ENCODE measurements around the gene GABBR2. TPM values are rescaled to one million over a fixed set of nuclear protein-coding genes. Genes with fewer than 3 reads are reported as not detected.

Gene GABBR2
- total RNA-seq, 2 donors from 2014 or later: not detected

GRCh38 chr9:98369896-98370295 lies 338.8 kb downstream of the GABBR2 start:
- DNase-seq (no peak), ATAC-seq (no peak)
- no peak overlapping the region for H3K27ac ChIP-seq
- WGBS, 2 donors: 89 to 90% methylated on average over 2 of the region's 2 CpGs
- H3K4me3 ChIP-seq: no peak overlapping the region
- intact Hi-C loops (cut with DNase I): no loop called here
- H3K27me3 ChIP-seq: no peaks in the 10 kb centered on the region
- TF ChIP-seq CTCF (IDR thresholded peaks at IDR 0.05) (no peak), POLR2A (IDR thresholded peaks at IDR 0.05) (no peak)
- no peaks in the 10 kb centered on the region for H3K9me3 ChIP-seq
- peaks cover 25% of the 10 kb centered on the region for H3K4me1 ChIP-seq
- no peaks in the 10 kb centered on the region for H3K36me3 ChIP-seq (replicated peaks in 1 of 2; ENCODE audit: insufficient read depth in 1 of 2, low read depth in 2 of 2)

DNA sequence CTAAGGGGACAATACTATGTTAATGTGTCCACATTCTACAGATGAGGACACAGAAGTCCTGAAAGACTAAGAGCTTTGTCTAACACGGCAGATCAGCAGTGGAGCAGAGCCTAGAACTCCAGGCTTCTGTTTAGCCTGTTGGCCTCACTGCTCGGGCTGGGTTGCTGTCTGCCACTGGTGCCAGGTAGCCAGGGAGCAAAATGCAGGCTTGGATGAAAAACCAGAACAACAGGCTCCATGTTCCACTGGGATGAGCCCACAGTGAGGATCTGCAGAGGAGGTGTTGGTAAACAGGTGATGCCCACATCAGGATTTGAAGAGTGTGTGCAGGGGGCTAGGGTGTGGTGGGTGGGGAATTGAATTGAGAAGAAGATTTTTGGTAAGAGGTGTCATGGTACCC lies 339.3 kb downstream of the GABBR2 start:
- intact Hi-C loops (cut with DNase I): no loop called here
- TF ChIP-seq POLR2A (IDR thresholded peaks at IDR 0.05) (no peak), CTCF (IDR thresholded peaks at IDR 0.05) (no peak)
- Histone ChIP-seq H3K4me3 (no peak overlapping the region), H3K27me3 (no peaks in the 10 kb centered on the region), H3K4me1 (peaks cover 20% of the 10 kb centered on the region), H3K27ac (no peak overlapping the region), H3K36me3 (replicated peaks in 1 of 2; ENCODE audit: insufficient read depth in 1 of 2, low read depth in 2 of 2) (no peaks in the 10 kb centered on the region), H3K9me3 (no peaks in the 10 kb centered on the region)
- 84 to 93% methylated on average over 2 of the region's 2 CpGs for WGBS, 2 donors
- ATAC-seq (no peak), DNase-seq (no peak)

- ATAC-seq (no peak), DNase-seq (no peak)
- intact Hi-C loops (cut with DNase I): no loop called here
- Histone ChIP-seq H3K27me3 (no peaks in the 10 kb centered on the region), H3K9me3 (no peaks in the 10 kb centered on the region), H3K4me3 (no peak overlapping the region), H3K36me3 (replicated peaks in 1 of 2; ENCODE audit: insufficient read depth in 1 of 2, low read depth in 2 of 2) (no peaks in the 10 kb centered on the region), H3K27ac (no peak overlapping the region), H3K4me1 (peaks cover 18% of the 10 kb centered on the region)
- no peak for TF ChIP-seq CTCF (IDR thresholded peaks at IDR 0.05)
- TF ChIP-seq POLR2A (IDR thresholded peaks at IDR 0.05): no peak
- 87% methylated on average over 5 to 6 of the region's 6 CpGs for WGBS, 2 donors
Observed at GRCh38 chr9:98369066-98369425, 339.7 kb downstream of the GABBR2 start.

DNA sequence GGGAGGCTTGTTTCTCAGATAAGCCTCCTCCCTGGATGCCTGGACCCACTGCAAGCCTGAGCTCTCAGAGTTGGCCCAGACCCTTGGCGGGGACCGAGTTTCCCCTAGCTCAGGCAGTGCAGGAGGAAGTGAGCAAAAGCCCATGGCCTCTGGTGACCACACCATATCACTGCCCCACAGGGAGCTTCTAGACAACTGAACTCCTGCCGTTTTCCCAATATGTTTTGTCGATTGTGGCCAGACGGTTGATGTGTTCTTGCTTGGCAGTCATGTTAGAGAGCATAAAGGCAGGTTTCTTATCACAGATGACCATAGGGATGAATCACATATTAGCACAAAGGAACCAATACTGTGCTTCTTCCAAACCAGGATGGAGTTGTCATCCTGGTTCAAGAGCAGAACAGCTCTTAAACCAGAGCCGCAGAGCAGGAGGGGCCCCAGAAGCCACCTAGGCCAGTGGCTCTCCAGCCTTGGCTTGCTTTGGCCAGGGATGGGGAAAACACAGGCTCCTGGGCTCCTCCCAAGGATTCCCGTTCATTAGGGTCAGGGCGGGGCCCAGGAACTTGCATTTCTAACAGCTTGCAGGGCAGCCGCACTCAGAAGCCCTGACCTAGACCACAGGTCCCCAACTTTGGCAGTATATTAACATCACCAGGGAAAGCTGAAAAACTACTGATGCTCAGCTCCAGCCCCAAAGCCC lies 340.2 kb downstream of the GABBR2 start:
- Histone ChIP-seq H3K4me1 (peaks cover 15% of the 10 kb centered on the region), H3K4me3 (no peak overlapping the region), H3K27me3 (no peaks in the 10 kb centered on the region), H3K27ac (no peak overlapping the region), H3K36me3 (replicated peaks in 1 of 2; ENCODE audit: insufficient read depth in 1 of 2, low read depth in 2 of 2) (no peaks in the 10 kb centered on the region), H3K9me3 (no peaks in the 10 kb centered on the region)
- no peak for ATAC-seq
- 88 to 94% methylated on average over 5 to 9 of the region's 9 CpGs for WGBS, 2 donors
- intact Hi-C loops (cut with DNase I): no loop called here
- no peak for TF ChIP-seq CTCF (IDR thresholded peaks at IDR 0.05)
- TF ChIP-seq POLR2A (IDR thresholded peaks at IDR 0.05): no peak
- no peak for DNase-seq

DNA sequence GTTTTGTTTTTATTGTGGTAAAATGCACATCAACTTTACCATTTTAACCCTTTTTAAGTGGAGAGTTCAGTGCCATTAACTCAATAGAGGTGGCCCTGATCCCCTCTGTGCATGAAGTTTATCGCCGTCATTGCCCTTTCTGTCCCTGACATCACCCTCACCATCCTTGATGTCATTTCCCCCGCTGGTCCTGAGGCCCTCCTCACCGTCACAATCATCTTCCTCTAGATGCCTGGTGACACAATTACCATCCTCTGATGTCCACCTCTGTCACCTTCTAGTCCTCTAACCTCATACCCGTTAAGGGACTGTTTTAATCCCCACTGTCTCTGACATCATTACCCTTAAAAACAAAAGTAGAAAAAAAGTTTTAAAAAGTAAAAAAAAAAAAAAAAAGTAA lies 340.8 kb downstream of the GABBR2 start:
- no peak for TF ChIP-seq CTCF (IDR thresholded peaks at IDR 0.05)
- TF ChIP-seq POLR2A (IDR thresholded peaks at IDR 0.05): no peak
- Histone ChIP-seq H3K4me3 (no peak overlapping the region), H3K4me1 (peaks cover 11% of the 10 kb centered on the region), H3K9me3 (no peaks in the 10 kb centered on the region), H3K36me3 (replicated peaks in 1 of 2; ENCODE audit: insufficient read depth in 1 of 2, low read depth in 2 of 2) (no peaks in the 10 kb centered on the region), H3K27ac (no peak overlapping the region), H3K27me3 (no peaks in the 10 kb centered on the region)
- DNase-seq: no peak
- no peak for ATAC-seq
- intact Hi-C loops (cut with DNase I): no loop called here
- WGBS, 2 donors: 79 to 83% methylated on average over 5 of the region's 5 CpGs
